GM12878 (cell line): ENCODE data around the gene CILP. TPM values are rescaled to one million over a fixed set of nuclear protein-coding genes. Genes with fewer than 3 reads are reported as not detected.

Experiments
- ATAC-seq: fragments of 200-7000 bp; cut with Tn5 transposase; 3 replicates; pipeline ENCODE4 v1.9.1; 2020; ENCODE audit warnings: mild to moderate bottlenecking, moderate library complexity
- BruUV-seq: library from RNA; stranded (reverse); fragments of 400-500 nt; replicated peaks from 2 replicates; lab custom pipeline; 2021; lab: Mats Ljungman, UMichigan
- CTCF ChIA-PET: fragments of 300-600 bp; sonication (Branson Sonifier 250); formaldehyde crosslinking; extraction: SDS; loops from one replicate; lab custom pipeline; 2021; ENCODE audit warnings: inconsistent platforms; lab: Yijun Ruan, JAX
- POLR2A ChIA-PET: fragments of 350-600 bp; formaldehyde crosslinking; extraction: SDS; loops from one replicate; lab custom pipeline; 2021; ENCODE audit warnings: inconsistent platforms; lab: Charles Lee
- RAD21 ChIA-PET: fragments of 300-600 bp; sonication (Branson Sonifier 250); formaldehyde crosslinking; loops from one replicate; lab custom pipeline; 2023; ENCODE audit warnings: antibody characterized with exemption; ENCODE audit not compliant: unreplicated experiment; lab: Charles Lee
- SMC1A ChIA-PET: fragments of 300-600 bp; sonication (Branson Sonifier 250); formaldehyde crosslinking; loops from one replicate; lab custom pipeline; 2023; ENCODE audit not compliant: unreplicated experiment, uncharacterized antibody; lab: Charles Lee
- DNase-seq: peaks from one replicate; pipeline ENCODE4 v3.0.0-alpha.2; 2011; ENCODE audit warnings: low read depth, low spot score
- FAIRE-seq: peaks from 3 replicates; lab custom pipeline; 2011; peaks lifted over from hg19 to GRCh38; lab: Jason Lieb, UNC
- H2AFZ ChIP-seq: 2 replicates; pipeline ENCODE4 v1.6.0; 2011; ENCODE audit warnings: low read depth, low read length, control low read depth; ENCODE audit not compliant: control insufficient read depth
- H3K27ac ChIP-seq: 2 replicates; pipeline ENCODE4 v1.5.1; 2011; ENCODE audit warnings: control low read depth; ENCODE audit not compliant: control insufficient read depth, insufficient read depth
- H3K27me3 ChIP-seq, 2 experiments: replicated peaks in 1 of 2; 2 replicates each; pipeline versions ENCODE4 v1.6.0 to v1.6.1; 2011; ENCODE audit warnings: low read length in 1 of 2; ENCODE audit not compliant: control insufficient read depth in 2 of 2, insufficient read depth in 2 of 2
- H3K36me3 ChIP-seq, 2 experiments: 2 replicates each; pipeline ENCODE4 v1.5.1; 2011; ENCODE audit warnings: low read length in 1 of 2; ENCODE audit not compliant: control insufficient read depth in 2 of 2, insufficient read depth in 2 of 2
- H3K4me1 ChIP-seq: 2 replicates; pipeline ENCODE4 v1.6.1; 2011; ENCODE audit warnings: mild to moderate bottlenecking, low read length, moderate library complexity, mixed read lengths; ENCODE audit not compliant: control insufficient read depth, insufficient read depth
- H3K4me2 ChIP-seq: 2 replicates; pipeline ENCODE4 v1.6.0; 2011; ENCODE audit warnings: control low read depth; ENCODE audit not compliant: control insufficient read depth, insufficient read depth
- H3K4me3 ChIP-seq: fragments of 200-600 bp; sonication (generic); 2 replicates; pipeline ENCODE4 v1.5.1; 2016
- H3K79me2 ChIP-seq: 2 replicates; pipeline ENCODE4 v1.6.0; 2011; ENCODE audit warnings: low read length; ENCODE audit not compliant: control insufficient read depth, insufficient read depth
- H3K9ac ChIP-seq: 2 replicates; pipeline ENCODE4 v1.8.0; 2011; ENCODE audit warnings: low read length, control low read depth, mixed read lengths; ENCODE audit not compliant: control insufficient read depth, insufficient read depth
- H3K9me3 ChIP-seq: replicated peaks from 3 replicates; pipeline ENCODE4 v1.5.1; 2011; ENCODE audit warnings: mild to moderate bottlenecking, low read length; ENCODE audit not compliant: control insufficient read depth, insufficient read depth
- H4K20me1 ChIP-seq: 2 replicates; pipeline ENCODE4 v1.6.0; 2011; ENCODE audit not compliant: control insufficient read depth, insufficient read depth
- MYC ChIP-seq: IDR thresholded peaks from 2 replicates; pipeline ENCODE4 v1.6.1; 2011; ENCODE audit warnings: mild to moderate bottlenecking, low read length, moderate library complexity, inconsistent platforms; ENCODE audit not compliant: insufficient read depth, insufficient replicate concordance, insufficient read length, severe bottlenecking
- NFXL1 ChIP-seq: fragments of 450-650 bp; IDR thresholded peaks from 2 replicates; pipeline ENCODE4 v1.6.1; 2017; ENCODE audit warnings: antibody characterized with exemption, mild to moderate bottlenecking, borderline replicate concordance
- NFYB ChIP-seq: IDR thresholded peaks from 2 replicates; pipeline ENCODE4 v1.6.1; 2011; ENCODE audit warnings: low read depth, mild to moderate bottlenecking, low read length, improper control_type of control experiment, moderate library complexity; ENCODE audit not compliant: insufficient read depth
- USF2 ChIP-seq: IDR thresholded peaks from 2 replicates; pipeline ENCODE4 v1.6.1; 2011; ENCODE audit warnings: low read depth, low read length, improper control_type of control experiment, borderline replicate concordance
- YY1 ChIP-seq: IDR thresholded peaks from 2 replicates; pipeline ENCODE4 v1.6.1; 2011; ENCODE audit warnings: low read depth, mild to moderate bottlenecking, low read length
- WGBS: methylation state at CpG from one replicate; pipeline ENCODE4 v1.1.6; 2016; ENCODE audit warnings: low lambda C conversion rate; ENCODE audit not compliant: insufficient replicate concordance, insufficient coverage; ENCODE audit errors: missing lambda C conversion rate; 5-methylcytosine and 5-hydroxymethylcytosine counted together
- in situ Hi-C: fragments of 300-500 bp; cut with MboI; formaldehyde crosslinking; loops from 9 replicates; pipeline ENCODE4 v1.14.3; 2018; ENCODE audit warnings: mixed read lengths
- intact Hi-C: fragments of 100-400 bp; cut with micrococcal nuclease; formaldehyde crosslinking; loops from one replicate; pipeline ENCODE4 v1.14.2; 2022; ENCODE audit not compliant: unreplicated experiment
- polyA plus RNA-seq, 11 experiments: library from polyadenylated mRNA; depleted of rRNA in 4 of 11; unstranded in 6 of 11; stranded (reverse) in 5 of 11; fragments of >200 nt; fragmentation: Nextera tagmentation in 4 of 11; fragmentation: Illumina TruSeq in 1 of 11; extraction: Ambion mirVana in 4 of 11; extraction: Trizol in 1 of 11; gene quantifications; 1 replicate in 1 of 11; 2 replicates in 10 of 11; pipeline versions ENCODE4 v1.2.1 to v1.2.3, GENCODE V29; 2011 to 2016; ENCODE audit warnings: inconsistent platforms in 2 of 11, missing spikeins in 2 of 11, low read depth in 1 of 11
- total RNA-seq, 4 experiments: library from RNA; depleted of rRNA in 3 of 4; stranded (reverse); fragments of >200 nt in 3 of 4; fragmentation: Illumina TruSeq in 1 of 4; extraction: Trizol in 1 of 4; gene quantifications; 2 replicates each; pipeline versions ENCODE4 v1.2.1 to v1.2.3, GENCODE V29; 2013 to 2021

The CILP gene
- total and polyA plus RNA-seq, 10 of the 15 experiments (the other 5 are each of a cell fraction or from before 2014, with no cell fraction given): 0.03 to 0.06 (median 0.04) TPM; not detected in 4

DNA sequence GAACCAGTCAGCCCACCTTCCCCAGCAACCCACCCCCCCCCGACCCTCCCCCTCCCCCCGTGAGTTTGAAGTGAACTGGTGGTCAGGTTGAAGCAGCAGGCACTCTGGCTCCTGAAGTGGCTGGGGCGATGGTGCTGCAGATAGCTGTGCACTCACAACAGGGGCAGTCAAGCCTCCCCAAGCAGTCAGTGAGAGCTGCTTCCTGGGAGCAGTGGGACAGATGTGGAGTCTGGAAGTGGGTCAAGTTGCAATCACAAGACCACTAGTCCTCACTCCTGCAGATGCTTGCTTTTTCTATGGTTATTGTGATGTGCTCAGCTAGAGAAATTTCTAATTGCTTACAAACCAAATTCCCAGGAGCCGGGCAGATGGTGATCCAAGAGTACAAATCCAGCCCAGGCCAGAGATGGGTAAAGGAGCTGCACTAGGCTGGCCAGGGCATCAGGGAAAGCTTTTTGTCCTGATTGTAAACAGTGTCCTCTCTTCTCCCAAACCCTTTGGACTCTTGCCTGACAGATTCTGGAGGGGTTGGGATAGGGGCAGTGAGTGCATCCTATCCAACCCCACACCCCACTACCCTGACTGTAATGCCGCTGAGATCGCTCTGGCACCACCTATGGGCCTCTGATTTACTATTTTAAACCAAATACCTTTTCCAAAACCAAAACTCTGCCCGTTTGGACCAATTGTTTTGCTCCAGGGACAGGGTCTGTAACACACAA is 16.3 kb downstream of the CILP start:
- in situ Hi-C loops (no loop called here), intact Hi-C loops (no loop called here)
- SMC1A ChIA-PET: interaction anchor here (1.9 kb wide), 1 partner anchor 20 kb away, joined by 6 read pairs; no protein-coding TSS in a partner anchor
- no peaks in the 10 kb centered on the region for H4K20me1 ChIP-seq
- 53% methylated on average over 4 of the region's 7 CpGs for WGBS
- H3K4me1 ChIP-seq: no peaks in the 10 kb centered on the region
- H3K4me2 ChIP-seq: no peak overlapping the region
- H3K79me2 ChIP-seq: no peaks in the 10 kb centered on the region
- ATAC-seq (no peak), DNase-seq (no peak)
- RAD21 ChIA-PET: no interaction called here
- no peaks in the 10 kb centered on the region for H3K27me3 ChIP-seq
- CTCF ChIA-PET: interaction anchor here (1.3 to 1.9 kb wide), 4 partner anchors 13 to 191 kb away, joined by 3 to 12 read pairs (median 4); no protein-coding TSS in a partner anchor
- no peaks in the 10 kb centered on the region for H3K9me3 ChIP-seq
- no peak for TF ChIP-seq MYC
- TF ChIP-seq NFXL1: no peak
- no peak for TF ChIP-seq USF2
- TF ChIP-seq NFYB: no peak
- TF ChIP-seq YY1: no peak
- TF ChIP-seq, all 136 proteins: peak for 0
- POLR2A ChIA-PET: interaction anchor here (1.1 kb wide), 1 partner anchor 9 kb away, joined by 3 read pairs; the partner anchor contains the start of gene CLPX
- Histone ChIP-seq H3K9ac (no peak overlapping the region), H3K4me3 (no peak overlapping the region), H3K27ac (no peak overlapping the region), H3K36me3 (no peaks in the 10 kb centered on the region), H2AFZ (no peak overlapping the region)
- no TSS peak for BruUV-seq
- no peak for FAIRE-seq
